Measurements from ENCODE around the gene KRT27. TPM values are rescaled to one million over a fixed set of nuclear protein-coding genes. Genes with fewer than 3 reads are reported as not detected.

Gene KRT27
- polyA plus RNA-seq, 1 experiment = not detected

DNA sequence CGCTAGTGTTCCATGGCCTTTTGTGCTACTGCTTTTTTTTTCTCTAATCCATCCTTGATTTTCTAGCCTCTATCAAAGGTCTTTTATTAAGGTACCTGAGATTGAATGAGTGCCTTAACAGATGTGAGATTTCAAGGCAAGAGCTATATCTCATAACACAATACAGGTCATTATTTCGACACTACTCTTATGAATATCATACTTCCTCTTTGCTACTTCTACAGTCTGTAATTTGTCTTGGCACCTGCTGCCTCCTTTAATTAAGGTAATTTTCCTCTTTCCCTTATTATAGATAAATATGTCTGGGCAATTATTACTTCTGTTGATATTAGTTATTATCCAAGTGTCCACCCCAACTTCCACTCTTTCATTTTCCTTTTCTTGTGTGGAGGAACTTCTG is 12.1 kb upstream of the KRT27 start:
- H3K27me3 ChIP-seq (ENCODE audit: control insufficient read depth, insufficient read depth, low read length) = peaks cover 33% of the 10 kb centered on the region
- no peak for DNase-seq (ENCODE audit: low read depth, low spot score)
- ChIA-PET POLR2A (no interaction called here), CTCF (interaction anchor here (0.8 to 5.8 kb wide), 5 partner anchors 175 to 871 kb away, joined by 3 to 51 read pairs (median 8); no protein-coding TSS in a partner anchor)
- no peak overlapping the region for H3K4me3 ChIP-seq (ENCODE audit: low read depth, low read length)
- H3K27ac ChIP-seq (ENCODE audit: low read depth, low read length) = no peak overlapping the region
- no peak for TF ChIP-seq CTCF (IDR thresholded peaks at IDR 0.05; ENCODE audit: low read depth, low read length)
- no peaks in the 10 kb centered on the region; the same call in 1 of the 2 replicates for H3K9me3 ChIP-seq (ENCODE audit: control insufficient read depth, insufficient read depth, low read length)

DNA sequence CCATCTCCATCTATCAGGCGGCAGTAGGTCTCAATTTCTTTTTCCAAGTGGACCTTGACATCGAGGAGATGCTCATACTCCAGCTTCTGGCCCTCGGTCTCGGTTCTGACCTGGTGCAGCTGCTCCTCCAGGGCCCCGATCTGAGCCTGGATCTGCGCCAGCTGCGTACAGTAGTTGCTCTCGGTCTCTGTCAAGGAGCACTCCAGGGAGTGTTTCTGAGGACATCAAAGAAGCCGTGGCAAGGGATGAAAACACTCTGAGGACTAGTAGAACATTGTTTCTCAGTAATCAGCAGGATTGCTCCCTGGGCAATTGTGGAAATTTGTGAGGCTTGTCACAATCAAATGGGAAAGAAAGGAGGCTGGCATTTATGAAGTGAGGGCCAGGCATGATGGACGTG is 11.5 kb upstream of the KRT27 start:
- DNase-seq (ENCODE audit: low read depth, low spot score) = no peak
- peaks cover 30% of the 10 kb centered on the region for H3K27me3 ChIP-seq (ENCODE audit: control insufficient read depth, insufficient read depth, low read length)
- ChIA-PET POLR2A (no interaction called here), CTCF (interaction anchor here (0.6 to 5.8 kb wide), 4 partner anchors 89 to 872 kb away, joined by 3 to 51 read pairs (median 4); no protein-coding TSS in a partner anchor)
- H3K27ac ChIP-seq (ENCODE audit: low read depth, low read length) = no peak overlapping the region
- H3K9me3 ChIP-seq (ENCODE audit: control insufficient read depth, insufficient read depth, low read length) = no peaks in the 10 kb centered on the region; the same call in 1 of the 2 replicates
- TF ChIP-seq CTCF (IDR thresholded peaks at IDR 0.05; ENCODE audit: low read depth, low read length) = no peak
- no peak overlapping the region for H3K4me3 ChIP-seq (ENCODE audit: low read depth, low read length)

GRCh38 chr17:40791787-40792436 is 9.6 kb upstream of the KRT27 start:
- Histone ChIP-seq H3K9me3 (ENCODE audit: control insufficient read depth, insufficient read depth, low read length) (no peaks in the 10 kb centered on the region; the same call in 1 of the 2 replicates), H3K4me3 (ENCODE audit: low read depth, low read length) (no peak overlapping the region), H3K27ac (ENCODE audit: low read depth, low read length) (no peak overlapping the region), H3K27me3 (ENCODE audit: control insufficient read depth, insufficient read depth, low read length) (peaks cover 27% of the 10 kb centered on the region)
- ChIA-PET POLR2A (no interaction called here), CTCF (interaction anchor here (0.6 to 5.8 kb wide), 24 partner anchors 10 to 876 kb away, joined by 3 to 51 read pairs (median 3); no protein-coding TSS in a partner anchor)
- peak; percentile 79 for TF ChIP-seq CTCF (IDR thresholded peaks at IDR 0.05; ENCODE audit: low read depth, low read length)
- peak; percentile 11 for DNase-seq (ENCODE audit: low read depth, low spot score)

DNA sequence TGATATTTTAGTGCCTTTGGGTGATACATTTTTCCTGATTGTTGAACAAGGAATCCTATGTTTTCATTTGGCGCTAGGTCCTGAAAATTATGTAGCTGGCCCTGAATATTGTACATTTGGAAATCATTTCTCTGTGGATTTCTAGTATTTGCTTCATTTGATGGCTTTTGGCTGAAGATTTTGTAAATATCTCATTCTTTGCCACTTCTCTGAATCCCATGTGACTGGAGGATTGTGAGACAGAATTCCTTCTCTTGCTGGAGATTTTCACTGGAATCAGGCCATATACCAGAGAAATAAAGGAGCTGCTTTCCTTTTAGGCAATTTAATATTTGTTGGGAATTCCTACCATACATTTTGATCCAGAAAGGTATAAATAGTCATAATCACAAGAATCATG is 8.8 kb upstream of the KRT27 start:
- no peak overlapping the region for H3K27ac ChIP-seq (ENCODE audit: low read depth, low read length)
- H3K4me3 ChIP-seq (ENCODE audit: low read depth, low read length) = no peak overlapping the region
- H3K9me3 ChIP-seq (ENCODE audit: control insufficient read depth, insufficient read depth, low read length) = no peaks in the 10 kb centered on the region
- POLR2A ChIA-PET = no interaction called here
- TF ChIP-seq CTCF (IDR thresholded peaks at IDR 0.05; ENCODE audit: low read depth, low read length) = no peak
- no peak for DNase-seq (ENCODE audit: low read depth, low spot score)
- H3K27me3 ChIP-seq (ENCODE audit: control insufficient read depth, insufficient read depth, low read length) = peaks cover 20% of the 10 kb centered on the region
- CTCF ChIA-PET = interaction anchor here (0.5 to 5.8 kb wide), 21 partner anchors 10 to 877 kb away, joined by 3 to 51 read pairs (median 3); no protein-coding TSS in a partner anchor

DNA sequence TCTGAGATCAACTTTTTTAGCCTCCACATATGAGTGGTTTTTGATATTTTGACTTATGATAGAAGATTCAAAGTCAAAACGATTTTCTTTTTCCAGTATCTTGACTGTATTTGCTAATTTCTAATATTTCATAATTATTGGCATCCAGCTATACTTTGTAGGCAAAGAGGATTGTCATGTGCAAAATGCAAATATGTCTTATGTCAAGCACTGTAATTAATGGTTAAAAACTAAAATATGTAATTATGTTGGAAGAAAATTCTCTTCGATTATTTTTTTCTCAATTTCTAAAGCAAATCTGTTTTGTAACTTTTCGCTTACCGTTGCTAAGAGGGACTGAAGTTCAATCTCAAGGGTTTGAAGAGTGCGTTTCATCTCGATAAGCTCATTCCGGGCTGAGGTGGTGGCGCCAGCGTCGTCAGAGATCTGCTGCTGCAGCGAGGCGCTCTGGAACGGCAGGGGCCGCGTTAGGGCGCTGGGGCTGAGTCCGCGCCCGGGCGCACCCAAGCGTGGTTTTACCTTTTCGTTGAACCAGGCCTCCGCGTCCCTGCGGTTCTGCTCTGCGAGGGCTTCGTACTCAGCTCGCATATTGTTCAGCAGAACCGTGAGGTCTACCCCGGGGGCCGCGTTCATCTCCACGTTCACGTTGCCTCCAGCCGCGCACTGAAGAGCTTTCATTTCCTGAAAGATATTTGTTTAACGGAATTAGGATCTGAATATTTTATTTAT is 3.0 kb downstream of the KRT27 start:
- Histone ChIP-seq H3K27me3 (ENCODE audit: control insufficient read depth, insufficient read depth, low read length) (peaks cover 34% of the 10 kb centered on the region), H3K4me3 (ENCODE audit: low read depth, low read length) (no peak overlapping the region), H3K9me3 (ENCODE audit: control insufficient read depth, insufficient read depth, low read length) (peaks cover 5% of the 10 kb centered on the region; the same call in 1 of the 2 replicates), H3K27ac (ENCODE audit: low read depth, low read length) (no peak overlapping the region)
- CTCF ChIA-PET = interaction anchor here (1.0 to 1.1 kb wide), 2 partner anchors 886 to 888 kb away, joined by 3 read pairs; no protein-coding TSS in a partner anchor
- POLR2A ChIA-PET = no interaction called here
- no peak for TF ChIP-seq CTCF (IDR thresholded peaks at IDR 0.05; ENCODE audit: low read depth, low read length)
- DNase-seq (ENCODE audit: low read depth, low spot score) = no peak

All from AG04450 (cell line).